ENCODE data around the gene PEX16. TPM values are rescaled to one million over a fixed set of nuclear protein-coding genes. Genes with fewer than 3 reads are reported as not detected.

Gene PEX16
- total and polyA plus RNA-seq, 2 experiments from 2014 or later = 28.0 to 32.8 TPM

- Histone ChIP-seq H3K27ac (no peak overlapping the region), H4K20me1 (ENCODE audit: insufficient read depth, poor library complexity, severe bottlenecking) (no peaks in the 10 kb centered on the region), H3K9me3 (ENCODE audit: low read depth) (no peaks in the 10 kb centered on the region), H3K36me3 (replicated peaks; ENCODE audit: insufficient read depth, low read depth) (no peaks in the 10 kb centered on the region), H3K9me2 (replicated peaks; ENCODE audit: insufficient read depth) (no peaks in the 10 kb centered on the region), H3K27me3 (no peaks in the 10 kb centered on the region), H3K4me2 (no peak overlapping the region), H3K4me1 (ENCODE audit: insufficient read depth) (no peaks in the 10 kb centered on the region), H2AFZ (no peak overlapping the region), H3K4me3 (no peak overlapping the region), H3K79me2 (no peaks in the 10 kb centered on the region)
- no peak for DNase-seq (ENCODE audit: low spot score)
- WGBS (ENCODE audit: low lambda C conversion rate, missing lambda C conversion rate) = 94% methylated on average over 9 of the region's 9 CpGs
- TF ChIP-seq EZH2phosphoT487 (IDR thresholded peaks at IDR 0.05; ENCODE audit: low read depth, severe bottlenecking, unreplicated experiment) (no peak), EZH2 (IDR thresholded peaks at IDR 0.05; ENCODE audit: borderline replicate concordance) (no peak), CTCF (IDR thresholded peaks at IDR 0.05; ENCODE audit: poor library complexity) (no peak)
These were observed 27.7 kb downstream of the PEX16 start for GRCh38 chr11:45889966-45890365.

GRCh38 chr11:45889555-45889954, 28.1 kb downstream of the PEX16 start:
- Histone ChIP-seq H2AFZ (no peak overlapping the region), H3K27ac (no peak overlapping the region), H3K4me1 (ENCODE audit: insufficient read depth) (no peaks in the 10 kb centered on the region), H3K27me3 (no peaks in the 10 kb centered on the region), H3K79me2 (no peaks in the 10 kb centered on the region), H3K36me3 (replicated peaks; ENCODE audit: insufficient read depth, low read depth) (no peaks in the 10 kb centered on the region), H3K4me3 (no peak overlapping the region), H3K4me2 (no peak overlapping the region), H4K20me1 (ENCODE audit: insufficient read depth, poor library complexity, severe bottlenecking) (no peaks in the 10 kb centered on the region), H3K9me3 (ENCODE audit: low read depth) (no peaks in the 10 kb centered on the region), H3K9me2 (replicated peaks; ENCODE audit: insufficient read depth) (no peaks in the 10 kb centered on the region)
- WGBS (ENCODE audit: low lambda C conversion rate, missing lambda C conversion rate) = 83% methylated on average over 8 of the region's 8 CpGs
- DNase-seq (ENCODE audit: low spot score) = no peak
- TF ChIP-seq EZH2 (IDR thresholded peaks at IDR 0.05; ENCODE audit: borderline replicate concordance) (no peak), EZH2phosphoT487 (IDR thresholded peaks at IDR 0.05; ENCODE audit: low read depth, severe bottlenecking, unreplicated experiment) (no peak), CTCF (IDR thresholded peaks at IDR 0.05; ENCODE audit: poor library complexity) (no peak)

GRCh38 chr11:45887587-45887986, 30.1 kb downstream of the PEX16 start:
- WGBS (ENCODE audit: low lambda C conversion rate, missing lambda C conversion rate) = 91% methylated on average over 10 of the region's 10 CpGs
- H3K36me3 ChIP-seq (replicated peaks; ENCODE audit: insufficient read depth, low read depth) = no peaks in the 10 kb centered on the region

More at GRCh38 chr11:45887587-45887986, 30.1 kb downstream of the PEX16 start:
- DNase-seq (ENCODE audit: low spot score) = no peak
- H3K4me1 ChIP-seq (ENCODE audit: insufficient read depth) = no peaks in the 10 kb centered on the region
- H3K79me2 ChIP-seq = no peaks in the 10 kb centered on the region
- no peaks in the 10 kb centered on the region for H4K20me1 ChIP-seq (ENCODE audit: insufficient read depth, poor library complexity, severe bottlenecking)
- H3K9me2 ChIP-seq (replicated peaks; ENCODE audit: insufficient read depth) = no peaks in the 10 kb centered on the region
- no peak overlapping the region for H3K27ac ChIP-seq
- no peak overlapping the region for H3K4me3 ChIP-seq
- no peaks in the 10 kb centered on the region for H3K9me3 ChIP-seq (ENCODE audit: low read depth)
- no peak for TF ChIP-seq CTCF (IDR thresholded peaks at IDR 0.05; ENCODE audit: poor library complexity)
- TF ChIP-seq EZH2phosphoT487 (IDR thresholded peaks at IDR 0.05; ENCODE audit: low read depth, severe bottlenecking, unreplicated experiment) = no peak
- no peak for TF ChIP-seq EZH2 (IDR thresholded peaks at IDR 0.05; ENCODE audit: borderline replicate concordance)
- H2AFZ ChIP-seq = no peak overlapping the region
- no peak overlapping the region for H3K4me2 ChIP-seq
- H3K27me3 ChIP-seq = no peaks in the 10 kb centered on the region
